ENCODE measurements around the gene TMEM115.
A peak's percentile ranks its signal among the peaks of the same experiment; 100 is the strongest.

TMEM115 gene

GRCh38 chr3:50392101-50392715 lies 32.9 kb upstream of the TMEM115 start:
- Histone ChIP-seq H3K9ac (no peak overlapping the region), H3K27me3 (ENCODE audit: control insufficient read depth, insufficient read depth, low read length) (no peaks in the 10 kb centered on the region), H3K27ac (no peak overlapping the region), H3K36me3 (ENCODE audit: control insufficient read depth, insufficient read depth, low read length) (no peaks in the 10 kb centered on the region), H3K9me3 (ENCODE audit: control insufficient read depth, low read length) (no peaks in the 10 kb centered on the region), H3K4me1 (peaks cover 11% of the 10 kb centered on the region), H3K4me3 (ENCODE audit: low read depth, low read length) (no peak overlapping the region), H2AFZ (peak overlapping the region; percentile 38), H3K4me2 (ENCODE audit: low read length) (no peak overlapping the region), H3K79me2 (no peaks in the 10 kb centered on the region)
- no peak for TF ChIP-seq CTCF (IDR thresholded peaks at IDR 0.05)

- Histone ChIP-seq H2AFZ (peak overlapping the region; percentile 56), H3K36me3 (ENCODE audit: control insufficient read depth, insufficient read depth, low read length) (no peaks in the 10 kb centered on the region), H3K79me2 (no peaks in the 10 kb centered on the region), H3K27me3 (ENCODE audit: control insufficient read depth, insufficient read depth, low read length) (no peaks in the 10 kb centered on the region), H3K9me3 (ENCODE audit: control insufficient read depth, low read length) (no peaks in the 10 kb centered on the region), H3K27ac (no peak overlapping the region), H3K4me2 (ENCODE audit: low read length) (no peak overlapping the region), H3K4me3 (ENCODE audit: low read depth, low read length) (no peak overlapping the region), H3K9ac (no peak overlapping the region), H3K4me1 (peaks cover 11% of the 10 kb centered on the region)
- no peak for TF ChIP-seq CTCF (IDR thresholded peaks at IDR 0.05)
Observed at GRCh38 chr3:50390508-50391224, 31.3 kb upstream of the TMEM115 start.

GRCh38 chr3:50389414-50389767 lies 30.1 kb upstream of the TMEM115 start:
- no peak overlapping the region for H2AFZ ChIP-seq
- H3K4me3 ChIP-seq (ENCODE audit: low read depth, low read length) = no peak overlapping the region
- no peak overlapping the region for H3K4me2 ChIP-seq (ENCODE audit: low read length)
- no peak overlapping the region for H3K9ac ChIP-seq
- TF ChIP-seq CTCF (IDR thresholded peaks at IDR 0.05) = no peak
- H3K9me3 ChIP-seq (ENCODE audit: control insufficient read depth, low read length) = no peaks in the 10 kb centered on the region
- no peaks in the 10 kb centered on the region for H3K79me2 ChIP-seq
- no peaks in the 10 kb centered on the region for H3K27me3 ChIP-seq (ENCODE audit: control insufficient read depth, insufficient read depth, low read length)
- H3K27ac ChIP-seq = no peak overlapping the region
- H3K4me1 ChIP-seq = peaks cover 11% of the 10 kb centered on the region
- H3K36me3 ChIP-seq (ENCODE audit: control insufficient read depth, insufficient read depth, low read length) = no peaks in the 10 kb centered on the region

GRCh38 chr3:50388720-50389413 lies 29.5 kb upstream of the TMEM115 start:
- no peak for TF ChIP-seq CTCF (IDR thresholded peaks at IDR 0.05)
- Histone ChIP-seq H3K79me2 (no peaks in the 10 kb centered on the region), H3K36me3 (ENCODE audit: control insufficient read depth, insufficient read depth, low read length) (no peaks in the 10 kb centered on the region), H3K9me3 (ENCODE audit: control insufficient read depth, low read length) (no peaks in the 10 kb centered on the region), H3K4me2 (ENCODE audit: low read length) (no peak overlapping the region), H3K9ac (no peak overlapping the region), H2AFZ (no peak overlapping the region), H3K27me3 (ENCODE audit: control insufficient read depth, insufficient read depth, low read length) (no peaks in the 10 kb centered on the region), H3K4me3 (ENCODE audit: low read depth, low read length) (no peak overlapping the region), H3K27ac (no peak overlapping the region), H3K4me1 (peaks cover 11% of the 10 kb centered on the region)

Measured in parathyroid adenoma (tissue), 2 donors.